ENCODE results near the gene CD79B.

GRCh38 chr17:63961355-63962212 lies 29.5 kb upstream of the CD79B start:
- TF ChIP-seq EZH2 (IDR thresholded peaks at IDR 0.05; ENCODE audit: insufficient read depth, low read length) (no peak), CTCF (IDR thresholded peaks at IDR 0.05; ENCODE audit: insufficient read depth, low read depth, low read length) (no peak)

Measured in astrocyte (in vitro differentiated cells and primary cell).